Activated T-helper 9 cell treated with anti-CD3 and anti-CD28 coated beads, Interleukin-2, amount 50 U/mL, for 16 hours (primary cell): ENCODE results near the gene NAA10.

Source experiments
- DNase-seq: peaks from one replicate; pipeline ENCODE4 v3.0.0-alpha.2; 2020; ENCODE audit warnings: low read depth

Gene NAA10

GRCh38 chrX:153884590-153884989 is 50.2 kb downstream of the NAA10 start:
- no peak for DNase-seq

- DNase-seq = no peak
Measured at GRCh38 chrX:153884136-153884535, 50.7 kb downstream of the NAA10 start.

GRCh38 chrX:153883163-153883843 is 51.5 kb downstream of the NAA10 start:
- no peak for DNase-seq

GRCh38 chrX:153882557-153882956 is 52.3 kb downstream of the NAA10 start:
- no peak for DNase-seq

- DNase-seq = no peak
Measured at GRCh38 chrX:153882086-153882498, 52.7 kb downstream of the NAA10 start.

GRCh38 chrX:153881281-153881680 is 53.6 kb downstream of the NAA10 start:
- no peak for DNase-seq

GRCh38 chrX:153880440-153880815 is 54.4 kb downstream of the NAA10 start:
- no peak for DNase-seq

- no peak for DNase-seq
Measured at GRCh38 chrX:153879741-153880439, 54.9 kb downstream of the NAA10 start.
